SK-N-SH (cell line): ENCODE results near the gene LGI4. TPM values are rescaled to one million over a fixed set of nuclear protein-coding genes. Genes with fewer than 3 reads are reported as not detected.

Experiments
- CTCF ChIA-PET: fragments of 300-600, 350-600 bp; formaldehyde crosslinking; extraction: SDS; loops from one replicate; lab custom pipeline; 2021; lab: Yijun Ruan, JAX
- POLR2A ChIA-PET: fragments of 350-600 bp; sonication (Branson Sonifier 250); formaldehyde crosslinking; extraction: SDS; loops from one replicate; lab custom pipeline; 2020; ENCODE audit warnings: antibody characterized with exemption, inconsistent platforms; lab: Yijun Ruan, JAX
- DNase-seq: peaks from one replicate; pipeline ENCODE4 v3.0.0; 2012
- H2AFZ ChIP-seq: fragments of 200-600 bp; sonication (generic); 2 replicates; pipeline ENCODE4 v1.8.1; 2016; ENCODE audit warnings: antibody characterized with exemption, mild to moderate bottlenecking, low read depth
- H3F3A ChIP-seq: fragments of 200-600 bp; sonication (generic); replicated peaks from 2 replicates; pipeline ENCODE3; 2016; ENCODE audit warnings: antibody characterized with exemption, mild to moderate bottlenecking; ENCODE audit not compliant: insufficient read depth
- H3K27ac ChIP-seq, 2 experiments: fragments of 200-500 bp in 1 of 2; fragments of 200-600 bp in 1 of 2; sonication (Bioruptor generic) in 1 of 2; sonication (generic), shearing (Covaris generic) in 1 of 2; 2 replicates each; pipeline versions ENCODE4 v1.5.1 to v1.6.1; 2014 to 2016; ENCODE audit warnings: low read depth in 2 of 2, inconsistent platforms in 1 of 2, low read length in 1 of 2, mild to moderate bottlenecking in 1 of 2, mixed read lengths in 1 of 2
- H3K27me3 ChIP-seq: fragments of 200-600 bp; sonication (generic), shearing (Covaris generic); 2 replicates; pipeline ENCODE4 v1.6.1; 2016; ENCODE audit warnings: mixed run types; ENCODE audit not compliant: insufficient read depth
- H3K36me3 ChIP-seq, 2 experiments: fragments of 200-500 bp in 1 of 2; fragments of 200-600 bp in 1 of 2; sonication (Bioruptor generic) in 1 of 2; sonication (generic) in 1 of 2; replicated peaks in 1 of 2; 2 replicates each; pipeline versions ENCODE3 to v1.5.1; 2014 to 2016; ENCODE audit warnings: low read length in 1 of 2, mild to moderate bottlenecking in 1 of 2; ENCODE audit not compliant: insufficient read depth in 2 of 2, control insufficient read depth in 1 of 2
- H3K4me1 ChIP-seq, 2 experiments: fragments of 200-500 bp in 1 of 2; fragments of 200-600 bp in 1 of 2; sonication (Bioruptor generic) in 1 of 2; sonication (generic), shearing (Covaris generic) in 1 of 2; 2 replicates each; pipeline versions ENCODE4 v1.5.1 to v1.6.1; 2014 to 2016; ENCODE audit warnings: low read depth in 1 of 2, low read length in 1 of 2, mixed run types in 1 of 2; ENCODE audit not compliant: insufficient read depth in 2 of 2, control insufficient read depth in 1 of 2
- H3K4me2 ChIP-seq: fragments of 200-600 bp; sonication (generic), shearing (Covaris generic); 2 replicates; pipeline ENCODE4 v1.6.1; 2017; ENCODE audit warnings: mixed run types
- H3K4me3 ChIP-seq, 2 experiments: fragments of 200-500 bp in 1 of 2; fragments of 200-600 bp in 1 of 2; sonication (Bioruptor generic) in 1 of 2; sonication (generic), shearing (Covaris generic) in 1 of 2; 2 replicates each; pipeline versions ENCODE4 v1.5.1 to v1.8.1; 2014 to 2016; ENCODE audit warnings: low read depth in 2 of 2, inconsistent platforms in 1 of 2, low read length in 1 of 2, mild to moderate bottlenecking in 1 of 2, mixed read lengths in 1 of 2, moderate library complexity in 1 of 2
- H3K79me2 ChIP-seq: fragments of 200-600 bp; sonication (generic); 2 replicates; pipeline ENCODE4 v1.8.1; 2017; ENCODE audit warnings: mild to moderate bottlenecking; ENCODE audit not compliant: insufficient read depth
- H3K9ac ChIP-seq: fragments of 200-600 bp; sonication (generic); 2 replicates; pipeline ENCODE4 v1.6.1; 2017; ENCODE audit warnings: mixed run types
- H3K9me2 ChIP-seq: fragments of 200-600 bp; sonication (generic); 2 replicates; pipeline ENCODE4 v1.6.1; 2017; ENCODE audit warnings: mixed run types
- H3K9me3 ChIP-seq: fragments of 200-600 bp; sonication (generic); 2 replicates; pipeline ENCODE4 v1.6.1; 2017; ENCODE audit warnings: mixed run types, mild to moderate bottlenecking, moderate library complexity
- H4K20me1 ChIP-seq: fragments of 200-600 bp; sonication (generic); 2 replicates; pipeline ENCODE4 v1.6.1; 2017; ENCODE audit warnings: mild to moderate bottlenecking, mixed run types; ENCODE audit not compliant: insufficient read depth
- CHD2 ChIP-seq: fragments of 150-350 bp; IDR thresholded peaks from 2 replicates; pipeline ENCODE4 v1.6.1; 2018; ENCODE audit warnings: low read length; ENCODE audit not compliant: partially characterized antibody
- EP300 ChIP-seq, 2 experiments: IDR thresholded peaks; 2 replicates each; pipeline versions ENCODE4 v1.4.0 to v1.6.1; 2012; ENCODE audit warnings: borderline replicate concordance in 1 of 2, low read depth in 1 of 2, low read length in 1 of 2
- EZH2phosphoT487 ChIP-seq: fragments of 200-600 bp; sonication (generic); IDR thresholded peaks from 2 replicates; pipeline ENCODE4 v1.6.1; 2017; ENCODE audit warnings: low read depth, mixed run types, mild to moderate bottlenecking, antibody characterized with exemption, moderate library complexity, borderline replicate concordance
- GABPA ChIP-seq: IDR thresholded peaks from 2 replicates; pipeline ENCODE4 v1.4.0; 2012; ENCODE audit warnings: low read depth, mild to moderate bottlenecking
- GATA2 ChIP-seq: sonication (generic); formaldehyde crosslinking; IDR thresholded peaks from 2 replicates; pipeline ENCODE4 v1.5.0; 2020; ENCODE audit warnings: mild to moderate bottlenecking, missing genetic modification reagents
- JUND ChIP-seq: IDR thresholded peaks from 2 replicates; pipeline ENCODE4 v1.4.0; 2012
- MEF2A ChIP-seq: IDR thresholded peaks from 2 replicates; pipeline ENCODE4 v1.4.0; 2012; ENCODE audit warnings: low read depth, borderline replicate concordance
- NFIC ChIP-seq: IDR thresholded peaks from 2 replicates; pipeline ENCODE4 v1.4.0; 2012; ENCODE audit warnings: borderline replicate concordance
- RAD21 ChIP-seq: IDR thresholded peaks from 2 replicates; pipeline ENCODE4 v1.6.1; 2012; ENCODE audit warnings: mild to moderate bottlenecking, low read length
- SIN3A ChIP-seq: IDR thresholded peaks from 2 replicates; pipeline ENCODE4 v1.6.1; 2012; ENCODE audit warnings: low read depth, mild to moderate bottlenecking, low read length, moderate library complexity, borderline replicate concordance
- SMC3 ChIP-seq: IDR thresholded peaks from 2 replicates; pipeline ENCODE4 v1.6.1; 2012; ENCODE audit warnings: low read depth, low read length, improper control_type of control experiment
- TAF1 ChIP-seq: IDR thresholded peaks from 2 replicates; pipeline ENCODE4 v1.6.1; 2012; ENCODE audit warnings: low read depth, mild to moderate bottlenecking, low read length, moderate library complexity, borderline replicate concordance
- TCF12 ChIP-seq: IDR thresholded peaks from 2 replicates; pipeline ENCODE4 v1.4.0; 2012
- TEAD4 ChIP-seq: IDR thresholded peaks from 2 replicates; pipeline ENCODE4 v1.4.0; 2012; ENCODE audit warnings: mild to moderate bottlenecking, borderline replicate concordance; ENCODE audit not compliant: insufficient read depth
- YY1 ChIP-seq: IDR thresholded peaks from 2 replicates; pipeline ENCODE4 v1.4.0; 2012; ENCODE audit warnings: low read depth, mild to moderate bottlenecking
- WGBS: methylation state at CpG from one replicate; pipeline ENCODE4 v1.1.6; 2017; ENCODE audit warnings: low lambda C conversion rate; 5-methylcytosine and 5-hydroxymethylcytosine counted together
- polyA plus RNA-seq, 3 experiments: library from polyadenylated mRNA; depleted of rRNA; stranded (reverse); fragments of >200 nt; gene quantifications; 2 replicates each; pipeline ENCODE4 v1.2.3, GENCODE V29; 2012
- TF ChIP-seq, protein P1 (sequence below): fragments of 150-350 bp; IDR thresholded peaks from 2 replicates; pipeline ENCODE4 v1.6.1; 2017; ENCODE audit warnings: antibody characterized with exemption, low read length, low read depth, borderline replicate concordance
- TF ChIP-seq, protein P2 (sequence below): fragments of 200-600 bp; sonication (generic); IDR thresholded peaks from 2 replicates; pipeline ENCODE4 v1.6.1; 2017; ENCODE audit warnings: antibody characterized with exemption, mild to moderate bottlenecking, moderate library complexity
- TF ChIP-seq, protein P3 (sequence below): IDR thresholded peaks from 2 replicates; pipeline ENCODE4 v1.4.0; 2012; ENCODE audit warnings: low read depth, borderline replicate concordance
- TF ChIP-seq, protein P4 (sequence below): IDR thresholded peaks from 2 replicates; pipeline ENCODE4 v1.4.0; 2012; ENCODE audit warnings: low read depth, borderline replicate concordance

LGI4 gene
- polyA plus RNA-seq, 1 of the 3 experiments (the other 2 are of a cell fraction): 0.05 TPM

DNA sequence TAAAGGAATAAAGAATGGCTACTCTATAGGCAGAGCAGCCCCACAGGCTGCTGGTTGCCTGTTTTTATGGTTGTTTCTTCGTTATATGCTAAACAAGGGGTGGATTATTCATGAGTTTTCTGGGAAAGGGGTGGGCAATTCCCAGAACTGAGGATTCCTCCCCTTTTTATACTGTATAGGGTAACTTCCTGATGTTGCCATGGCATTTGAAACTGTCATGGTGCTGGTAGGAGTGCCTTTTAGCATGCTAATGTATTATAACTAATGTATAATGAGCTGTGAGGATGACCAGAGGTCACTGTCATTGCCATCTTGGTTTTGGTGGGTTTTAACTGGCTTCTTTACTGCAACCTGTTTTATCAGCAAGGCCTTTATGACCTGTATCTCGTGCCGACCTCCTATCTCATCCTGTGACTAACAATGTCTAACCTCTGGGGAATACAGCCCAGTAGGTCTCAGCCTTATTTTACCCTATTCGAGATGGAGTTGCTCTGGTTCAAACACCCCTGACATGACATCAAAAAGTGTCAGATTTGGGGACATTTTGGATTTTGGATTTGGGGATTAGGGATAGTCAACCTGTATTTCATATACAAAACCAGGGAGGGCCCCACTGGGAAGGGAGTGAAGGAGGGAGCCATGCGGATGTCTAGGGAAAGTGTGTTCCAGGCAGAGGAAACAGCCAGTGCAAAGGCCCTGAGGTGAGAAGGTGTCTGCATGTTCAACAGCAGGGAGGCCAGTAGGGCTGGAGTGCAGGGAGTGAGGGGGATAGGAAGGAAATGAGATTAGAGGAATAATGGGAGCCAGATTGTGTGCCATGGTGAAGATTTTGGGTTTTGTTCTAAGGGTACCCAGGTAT lies 30.6 kb upstream of the LGI4 start:
- Histone ChIP-seq H3K36me3 (peaks cover 8 to 71% of the 10 kb centered on the region in 2 experiments), H3K9ac (no peak overlapping the region), H3K9me2 (no peaks in the 10 kb centered on the region), H4K20me1 (no peaks in the 10 kb centered on the region), H3K4me1 (no peaks in the 10 kb centered on the region; a peak in 1 of 4 replicates), H3F3A (no peaks in the 10 kb centered on the region), H3K4me2 (no peak overlapping the region), H3K9me3 (no peaks in the 10 kb centered on the region; the same call in 1 of the 2 replicates), H3K4me3 (no peak overlapping the region), H2AFZ (no peak overlapping the region)
- CTCF ChIA-PET: interaction anchor here (1.6 kb wide), 1 partner anchor 23 kb away, joined by 4 read pairs; no protein-coding TSS in a partner anchor
- 62% methylated on average over 5 of the region's 5 CpGs for WGBS
- POLR2A ChIA-PET: no interaction called here
- no peak for TF ChIP-seq GATA2 (CRISPR knock-in tag)
- TF ChIP-seq TEAD4: no peak
- TF ChIP-seq GABPA: no peak
- no peak for TF ChIP-seq SIN3A
- TF ChIP-seq SMC3: no peak
- no peak for TF ChIP-seq RAD21
- TF ChIP-seq MEF2A: no peak
- TF ChIP-seq TAF1: no peak
- TF ChIP-seq, protein P1, sequence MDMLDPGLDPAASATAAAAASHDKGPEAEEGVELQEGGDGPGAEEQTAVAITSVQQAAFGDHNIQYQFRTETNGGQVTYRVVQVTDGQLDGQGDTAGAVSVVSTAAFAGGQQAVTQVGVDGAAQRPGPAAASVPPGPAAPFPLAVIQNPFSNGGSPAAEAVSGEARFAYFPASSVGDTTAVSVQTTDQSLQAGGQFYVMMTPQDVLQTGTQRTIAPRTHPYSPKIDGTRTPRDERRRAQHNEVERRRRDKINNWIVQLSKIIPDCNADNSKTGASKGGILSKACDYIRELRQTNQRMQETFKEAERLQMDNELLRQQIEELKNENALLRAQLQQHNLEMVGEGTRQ: no peak
- TF ChIP-seq JUND: no peak
- TF ChIP-seq, protein P2, sequence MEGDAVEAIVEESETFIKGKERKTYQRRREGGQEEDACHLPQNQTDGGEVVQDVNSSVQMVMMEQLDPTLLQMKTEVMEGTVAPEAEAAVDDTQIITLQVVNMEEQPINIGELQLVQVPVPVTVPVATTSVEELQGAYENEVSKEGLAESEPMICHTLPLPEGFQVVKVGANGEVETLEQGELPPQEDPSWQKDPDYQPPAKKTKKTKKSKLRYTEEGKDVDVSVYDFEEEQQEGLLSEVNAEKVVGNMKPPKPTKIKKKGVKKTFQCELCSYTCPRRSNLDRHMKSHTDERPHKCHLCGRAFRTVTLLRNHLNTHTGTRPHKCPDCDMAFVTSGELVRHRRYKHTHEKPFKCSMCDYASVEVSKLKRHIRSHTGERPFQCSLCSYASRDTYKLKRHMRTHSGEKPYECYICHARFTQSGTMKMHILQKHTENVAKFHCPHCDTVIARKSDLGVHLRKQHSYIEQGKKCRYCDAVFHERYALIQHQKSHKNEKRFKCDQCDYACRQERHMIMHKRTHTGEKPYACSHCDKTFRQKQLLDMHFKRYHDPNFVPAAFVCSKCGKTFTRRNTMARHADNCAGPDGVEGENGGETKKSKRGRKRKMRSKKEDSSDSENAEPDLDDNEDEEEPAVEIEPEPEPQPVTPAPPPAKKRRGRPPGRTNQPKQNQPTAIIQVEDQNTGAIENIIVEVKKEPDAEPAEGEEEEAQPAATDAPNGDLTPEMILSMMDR: no peak
- no peak for TF ChIP-seq CHD2
- TF ChIP-seq, protein P3, sequence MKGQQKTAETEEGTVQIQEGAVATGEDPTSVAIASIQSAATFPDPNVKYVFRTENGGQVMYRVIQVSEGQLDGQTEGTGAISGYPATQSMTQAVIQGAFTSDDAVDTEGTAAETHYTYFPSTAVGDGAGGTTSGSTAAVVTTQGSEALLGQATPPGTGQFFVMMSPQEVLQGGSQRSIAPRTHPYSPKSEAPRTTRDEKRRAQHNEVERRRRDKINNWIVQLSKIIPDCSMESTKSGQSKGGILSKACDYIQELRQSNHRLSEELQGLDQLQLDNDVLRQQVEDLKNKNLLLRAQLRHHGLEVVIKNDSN: no peak
- no peak for TF ChIP-seq YY1
- no peak for TF ChIP-seq TCF12
- no peak for TF ChIP-seq EZH2phosphoT487
- TF ChIP-seq EP300 (IDR thresholded peaks at IDR 0.05; ENCODE audit: borderline replicate concordance in 1 of 2, low read depth in 1 of 2, low read length in 1 of 2): no peak
- TF ChIP-seq, protein P4, sequence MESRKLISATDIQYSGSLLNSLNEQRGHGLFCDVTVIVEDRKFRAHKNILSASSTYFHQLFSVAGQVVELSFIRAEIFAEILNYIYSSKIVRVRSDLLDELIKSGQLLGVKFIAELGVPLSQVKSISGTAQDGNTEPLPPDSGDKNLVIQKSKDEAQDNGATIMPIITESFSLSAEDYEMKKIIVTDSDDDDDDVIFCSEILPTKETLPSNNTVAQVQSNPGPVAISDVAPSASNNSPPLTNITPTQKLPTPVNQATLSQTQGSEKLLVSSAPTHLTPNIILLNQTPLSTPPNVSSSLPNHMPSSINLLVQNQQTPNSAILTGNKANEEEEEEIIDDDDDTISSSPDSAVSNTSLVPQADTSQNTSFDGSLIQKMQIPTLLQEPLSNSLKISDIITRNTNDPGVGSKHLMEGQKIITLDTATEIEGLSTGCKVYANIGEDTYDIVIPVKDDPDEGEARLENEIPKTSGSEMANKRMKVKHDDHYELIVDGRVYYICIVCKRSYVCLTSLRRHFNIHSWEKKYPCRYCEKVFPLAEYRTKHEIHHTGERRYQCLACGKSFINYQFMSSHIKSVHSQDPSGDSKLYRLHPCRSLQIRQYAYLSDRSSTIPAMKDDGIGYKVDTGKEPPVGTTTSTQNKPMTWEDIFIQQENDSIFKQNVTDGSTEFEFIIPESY: no peak
- TF ChIP-seq NFIC: no peak
- TF ChIP-seq, all 33 proteins: peak for 0
- DNase-seq: no peak
- Histone ChIP-seq H3K27ac (no peak overlapping the region), H3K27me3 (no peaks in the 10 kb centered on the region), H3K79me2 (no peaks in the 10 kb centered on the region)
